Right cardiac atrium (tissue), 5 donors: Measurements from ENCODE around the gene SLC35A3. TPM values are rescaled to one million over a fixed set of nuclear protein-coding genes. Genes with fewer than 3 reads are reported as not detected.

Experiments used
- ATAC-seq, 2 donors: fragments of 200-7000 bp; cut with Tn5 transposase; one replicate each; pipeline versions ENCODE4 v1.8.0 to v1.9.1; 2020; ENCODE audit warnings: moderate library complexity in 2 of 2, mild to moderate bottlenecking in 1 of 2
- DNase-seq, 3 donors: peaks; one replicate each; pipeline ENCODE4 v3.0.0-alpha.2; 2020
- H3K27ac ChIP-seq: one replicate; pipeline ENCODE4 v1.5.1; 2013; ENCODE audit warnings: mild to moderate bottlenecking, low read length, control low read depth, moderate library complexity
- H3K27me3 ChIP-seq: one replicate; pipeline ENCODE4 v1.6.1; 2013; ENCODE audit not compliant: control insufficient read depth, insufficient read depth
- H3K4me1 ChIP-seq: one replicate; pipeline ENCODE4 v1.6.1; 2013; ENCODE audit warnings: low read length; ENCODE audit not compliant: control insufficient read depth, insufficient read depth
- H3K4me3 ChIP-seq: one replicate; pipeline ENCODE4 v1.5.1; 2013; ENCODE audit warnings: low read length, control low read depth
- H3K9me3 ChIP-seq: one replicate; pipeline ENCODE4 v1.6.1; 2013; ENCODE audit warnings: low read length; ENCODE audit not compliant: control insufficient read depth
- WGBS: extraction: QIAGEN DNeasy Blood & Tissue Kit; methylation state at CpG from one replicate; pipeline ENCODE4 v1.1.7; 2013; 5-methylcytosine and 5-hydroxymethylcytosine counted together
- intact Hi-C, 4 donors: fragments of 100-400 bp; cut with DNase I; formaldehyde crosslinking; loops; one replicate each; pipeline versions ENCODE4 v1.11.0 to v1.14.0; 2022 to 2023
- polyA plus RNA-seq: library from polyadenylated mRNA; stranded (reverse); fragments of 200-250 nt; gene quantifications from one replicate; pipeline ENCODE4 v1.2.3, GENCODE V29; 2013
- total RNA-seq, 4 donors: library from RNA; stranded (reverse); fragmentation: NEBNext Ultra II Directional; extraction: Animal tissue kit (Norgen Biotek cat#: 25700); gene quantifications; one replicate each; pipeline ENCODE4 v1.2.1, GENCODE V29; 2021
- donor health status: healthy with polysubstance abuse.
- donor health status: DM: no; HTN: yes; CAD: no.
- donor health status: DM: no; HTN: no; CAD: no.
- donor health status: DM: no; HTN: yes; CAD: no; lungs with severe emphysema.
- donor health status: DM: yes; HTN: yes; CAD: no.

The SLC35A3 gene
- total and polyA plus RNA-seq, 5 donors = 6.5 to 13.5 (median 10.1) TPM

DNA sequence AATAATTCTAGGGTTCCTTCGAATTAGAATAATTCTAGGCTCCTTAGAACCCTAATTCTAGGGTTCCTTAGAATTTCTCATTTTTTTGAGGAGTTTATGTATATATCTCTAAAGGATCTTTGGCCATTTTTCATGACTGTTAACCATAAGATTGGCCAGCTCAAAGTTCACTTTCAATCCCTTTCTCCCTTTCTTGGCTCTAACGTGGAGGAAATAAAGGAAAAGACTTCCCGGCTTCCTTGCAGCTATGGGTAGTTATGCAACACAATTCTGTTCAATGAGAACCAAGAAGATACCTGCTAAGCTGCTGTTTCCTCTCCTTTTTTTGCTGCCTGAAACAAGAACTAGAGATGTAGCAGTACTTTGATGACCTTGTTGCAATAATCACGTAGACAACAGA is 27.2 kb downstream of the SLC35A3 start:
- H3K4me3 ChIP-seq = no peak overlapping the region
- intact Hi-C loops = no loop called here
- ATAC-seq = no peak
- H3K4me1 ChIP-seq = no peaks in the 10 kb centered on the region
- no peaks in the 10 kb centered on the region for H3K27me3 ChIP-seq
- H3K27ac ChIP-seq = no peak overlapping the region
- no peak for DNase-seq
- H3K9me3 ChIP-seq = no peaks in the 10 kb centered on the region
- WGBS = 92% methylated on average over 4 of the region's 4 CpGs

DNA sequence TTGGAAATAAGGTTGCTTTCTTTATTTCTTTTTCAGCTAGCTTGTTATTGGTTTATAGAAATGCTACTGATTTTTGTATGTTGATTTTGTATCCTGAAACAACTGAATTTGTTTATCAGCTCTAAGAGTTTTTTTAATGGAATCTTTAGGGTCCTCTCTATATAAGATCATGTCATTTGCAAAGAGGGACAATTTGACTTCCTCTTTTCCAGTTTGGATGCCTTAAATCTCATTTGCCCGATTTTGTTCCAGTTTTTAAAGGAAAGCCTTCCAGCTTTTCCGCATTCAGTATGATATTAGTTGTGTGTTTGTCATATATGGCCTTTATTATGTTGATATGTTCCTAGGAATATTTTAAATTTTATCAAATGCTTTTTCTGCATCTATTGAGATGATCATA is 31.7 kb downstream of the SLC35A3 start:
- no peak for ATAC-seq
- H3K4me1 ChIP-seq = no peaks in the 10 kb centered on the region
- no peaks in the 10 kb centered on the region for H3K9me3 ChIP-seq
- H3K27me3 ChIP-seq = no peaks in the 10 kb centered on the region
- intact Hi-C loops = no loop called here
- H3K27ac ChIP-seq = no peak overlapping the region
- no peak for DNase-seq
- 95% methylated on average over 2 of the region's 2 CpGs for WGBS
- H3K4me3 ChIP-seq = no peak overlapping the region

DNA sequence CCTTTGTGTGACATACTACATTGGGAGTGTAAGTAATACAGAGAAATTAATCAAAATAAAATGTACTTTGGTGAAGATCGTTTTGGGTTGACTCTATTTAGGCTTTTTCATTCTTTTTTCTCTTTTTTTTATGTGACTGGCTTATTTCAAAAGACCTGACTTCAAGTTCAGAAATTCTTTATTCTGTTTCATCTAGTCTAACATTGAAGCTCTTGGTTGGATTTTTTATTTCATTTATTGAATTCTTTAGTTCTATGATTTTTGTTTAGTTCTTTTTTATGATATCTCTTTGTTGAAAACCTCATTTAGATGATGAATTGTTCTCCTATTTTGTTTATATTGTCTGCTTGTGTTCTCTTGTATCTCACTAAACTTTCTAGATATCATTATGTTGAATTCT is 35.6 kb downstream of the SLC35A3 start:
- Histone ChIP-seq H3K27ac (no peak overlapping the region), H3K9me3 (no peaks in the 10 kb centered on the region), H3K4me1 (no peaks in the 10 kb centered on the region), H3K27me3 (no peaks in the 10 kb centered on the region), H3K4me3 (no peak overlapping the region)
- no peak for DNase-seq
- 93% methylated on average over 1 of the region's 1 CpG for WGBS
- intact Hi-C loops = no loop called here
- ATAC-seq = no peak

- WGBS = 80% methylated on average over 2 of the region's 2 CpGs
- Histone ChIP-seq H3K27me3 (no peaks in the 10 kb centered on the region), H3K27ac (no peak overlapping the region), H3K4me1 (no peaks in the 10 kb centered on the region), H3K9me3 (no peaks in the 10 kb centered on the region), H3K4me3 (no peak overlapping the region)
- intact Hi-C loops = no loop called here
- DNase-seq (no peak), ATAC-seq (no peak)
Observed at GRCh38 chr1:100006688-100007087, 36.9 kb downstream of the SLC35A3 start.

- intact Hi-C loops = no loop called here
- Histone ChIP-seq H3K27me3 (no peaks in the 10 kb centered on the region), H3K27ac (no peak overlapping the region), H3K4me3 (no peak overlapping the region), H3K4me1 (no peaks in the 10 kb centered on the region), H3K9me3 (no peaks in the 10 kb centered on the region)
- no peak for DNase-seq
- no peak for ATAC-seq
Observed at GRCh38 chr1:100009458-100009857, 39.7 kb downstream of the SLC35A3 start.

- H3K4me3 ChIP-seq = no peak overlapping the region
- H3K27ac ChIP-seq = no peak overlapping the region
- no peak for ATAC-seq
- no peaks in the 10 kb centered on the region for H3K9me3 ChIP-seq
- intact Hi-C loops = no loop called here
- no peaks in the 10 kb centered on the region for H3K27me3 ChIP-seq
- no peaks in the 10 kb centered on the region for H3K4me1 ChIP-seq
- WGBS = 76% methylated on average over 1 of the region's 1 CpG
- DNase-seq = no peak
Observed at GRCh38 chr1:100010804-100011203, 41.0 kb downstream of the SLC35A3 start.

DNA sequence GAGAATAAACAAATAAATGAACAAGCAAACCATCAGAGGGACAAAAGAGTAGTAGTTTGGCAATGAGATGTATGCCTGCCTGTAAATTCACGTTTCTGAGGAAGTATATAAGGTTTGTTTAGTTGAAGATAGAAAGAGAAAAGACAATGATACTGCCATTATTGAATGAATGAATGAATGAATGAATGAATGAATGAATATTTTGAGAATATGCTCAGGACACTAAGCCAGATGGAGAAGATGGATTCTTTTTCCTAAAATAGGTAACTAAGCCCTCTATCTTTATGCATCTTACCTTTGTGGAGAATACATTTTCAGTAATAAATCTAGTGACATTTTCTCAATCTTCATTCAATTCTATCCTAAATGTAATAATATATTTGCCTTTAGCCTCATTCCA is 49.4 kb downstream of the SLC35A3 start:
- Histone ChIP-seq H3K9me3 (no peaks in the 10 kb centered on the region), H3K4me3 (no peak overlapping the region), H3K4me1 (no peaks in the 10 kb centered on the region), H3K27ac (no peak overlapping the region), H3K27me3 (no peaks in the 10 kb centered on the region)
- DNase-seq (no peak), ATAC-seq (no peak)
- 92% methylated on average over 1 of the region's 1 CpG for WGBS
- intact Hi-C loops = no loop called here

- intact Hi-C loops = no loop called here
- ATAC-seq (no peak), DNase-seq (peak in 1 of 3 donors; percentile 26)
- H3K27ac ChIP-seq = no peak overlapping the region
- H3K27me3 ChIP-seq = no peaks in the 10 kb centered on the region
- no peaks in the 10 kb centered on the region for H3K4me1 ChIP-seq
- WGBS = 91% methylated on average over 6 of the region's 6 CpGs
- no peak overlapping the region for H3K4me3 ChIP-seq
- no peaks in the 10 kb centered on the region for H3K9me3 ChIP-seq
Observed at GRCh38 chr1:100023482-100023881, 53.7 kb downstream of the SLC35A3 start.

GRCh38 chr1:100027212-100027611 is 57.4 kb downstream of the SLC35A3 start:
- intact Hi-C loops = no loop called here
- DNase-seq (no peak), ATAC-seq (no peak)
- Histone ChIP-seq H3K27ac (no peak overlapping the region), H3K4me3 (no peak overlapping the region), H3K4me1 (no peaks in the 10 kb centered on the region), H3K27me3 (no peaks in the 10 kb centered on the region), H3K9me3 (no peaks in the 10 kb centered on the region)
- WGBS = 95% methylated on average over 1 of the region's 1 CpG

- H3K27ac ChIP-seq = no peak overlapping the region
- no peak overlapping the region for H3K4me3 ChIP-seq
- WGBS = 88% methylated on average over 2 of the region's 2 CpGs
- no peaks in the 10 kb centered on the region for H3K9me3 ChIP-seq
- intact Hi-C loops = no loop called here
- DNase-seq (no peak), ATAC-seq (no peak)
- no peaks in the 10 kb centered on the region for H3K4me1 ChIP-seq
- H3K27me3 ChIP-seq = no peaks in the 10 kb centered on the region
Observed at GRCh38 chr1:100028765-100029164, 59.0 kb downstream of the SLC35A3 start.

DNA sequence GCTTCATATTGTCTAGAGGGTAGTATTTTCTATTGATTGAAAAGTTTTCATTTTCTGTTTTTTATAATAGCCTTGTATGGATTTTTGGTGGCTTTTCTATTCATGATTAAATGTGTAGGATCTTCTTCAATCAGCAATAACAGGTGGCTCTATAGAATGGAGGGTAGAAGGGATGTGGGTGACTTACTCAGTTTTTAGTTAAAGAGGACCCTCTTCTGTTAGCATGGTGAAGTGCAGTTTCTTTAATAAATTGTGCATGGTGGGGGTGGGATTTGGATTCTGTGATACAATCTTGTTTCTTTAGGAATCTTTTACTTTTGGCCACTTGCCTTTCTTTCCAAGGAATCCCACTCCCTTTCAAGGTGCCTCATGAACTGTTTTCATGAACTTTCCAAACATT is 64.7 kb downstream of the SLC35A3 start:
- Histone ChIP-seq H3K4me3 (no peak overlapping the region), H3K27me3 (no peaks in the 10 kb centered on the region), H3K27ac (no peak overlapping the region), H3K4me1 (peaks cover 4% of the 10 kb centered on the region), H3K9me3 (no peaks in the 10 kb centered on the region)
- ATAC-seq = no peak
- intact Hi-C loops = loop anchor here in 1 of 4 donors (10.0 kb wide), 1 partner anchor 230 kb away; no protein-coding TSS in a partner anchor
- no peak for DNase-seq

GRCh38 chr1:100035214-100035613 is 65.4 kb downstream of the SLC35A3 start:
- peaks cover 4% of the 10 kb centered on the region for H3K4me1 ChIP-seq
- 93% methylated on average over 1 of the region's 1 CpG for WGBS
- no peaks in the 10 kb centered on the region for H3K9me3 ChIP-seq
- no peaks in the 10 kb centered on the region for H3K27me3 ChIP-seq
- DNase-seq (no peak), ATAC-seq (no peak)
- H3K27ac ChIP-seq = no peak overlapping the region
- intact Hi-C loops = loop anchor here in 1 of 4 donors (10.0 kb wide), 1 partner anchor 230 kb away; no protein-coding TSS in a partner anchor
- H3K4me3 ChIP-seq = no peak overlapping the region
